ENCODE data around the gene SLC25A14. TPM values are rescaled to one million over a fixed set of nuclear protein-coding genes. Genes with fewer than 3 reads are reported as not detected.

Gene SLC25A14
- total RNA-seq, 1 donor from 2014 or later, result 4.8 TPM

Other genes with a start within 250 kb of the SLC25A14 start
- gene ELF4, start 229.4 kb upstream of the SLC25A14 start, total RNA-seq, result 2.8 TPM
- 132 TPM for gene AIFM1, start 174.1 kb upstream of the SLC25A14 start, total RNA-seq
- gene RAB33A, start 168.0 kb upstream of the SLC25A14 start, total RNA-seq, result 0.32 TPM
- gene ZNF280C, start 71.0 kb upstream of the SLC25A14 start, total RNA-seq, result 1.5 TPM
- not detected for gene GPR119, start 45.8 kb downstream of the SLC25A14 start, total RNA-seq
- gene RBMX2, start 62.1 kb downstream of the SLC25A14 start, total RNA-seq, result 9.9 TPM